IMR-90 (cell line): ENCODE data around the gene MCFD2. TPM values are rescaled to one million over a fixed set of nuclear protein-coding genes. Genes with fewer than 3 reads are reported as not detected.

Experiments used
- ATAC-seq: fragments of 200-7000 bp; cut with Tn5 transposase; 2 replicates; pipeline ENCODE4 v1.9.1; 2020; ENCODE audit warnings: low read depth, mild to moderate bottlenecking, moderate library complexity
- BruUV-seq: library from RNA; stranded (reverse); fragments of 400-500 nt; replicated peaks from 2 replicates; lab custom pipeline; 2021; lab: Mats Ljungman, UMichigan
- CTCF ChIA-PET: fragments of 300-600 bp; formaldehyde crosslinking; extraction: SDS; loops from one replicate; lab custom pipeline; 2021; ENCODE audit warnings: antibody characterized with exemption; lab: Yijun Ruan, JAX
- POLR2A ChIA-PET: fragments of 300-600 bp; sonication (Branson Sonifier 250); formaldehyde crosslinking; loops from one replicate; lab custom pipeline; 2022; ENCODE audit warnings: antibody characterized with exemption; ENCODE audit not compliant: unreplicated experiment; lab: Charles Lee
- DNase-seq: peaks from one replicate; pipeline ENCODE4 v3.0.0; 2013
- H2AFZ ChIP-seq: replicated peaks from 2 replicates; pipeline ENCODE3; 2013; ENCODE audit warnings: low read length, mild to moderate bottlenecking; ENCODE audit not compliant: poor library complexity
- H2AK5ac ChIP-seq: 2 replicates; pipeline ENCODE4 v1.6.1; 2013; ENCODE audit warnings: low read depth, low read length, inconsistent platforms
- H2AK9ac ChIP-seq: replicated peaks from 2 replicates; pipeline ENCODE3; 2013; ENCODE audit warnings: mild to moderate bottlenecking, low read depth, low read length, moderate library complexity; ENCODE audit not compliant: poor library complexity
- H2BK120ac ChIP-seq: 2 replicates; pipeline ENCODE4 v1.6.1; 2013; ENCODE audit warnings: low read depth, low read length, inconsistent platforms
- H2BK15ac ChIP-seq: 3 replicates; pipeline ENCODE4 v1.6.1; 2013; ENCODE audit warnings: low read depth, low read length, inconsistent platforms
- H2BK20ac ChIP-seq: 2 replicates; pipeline ENCODE4 v1.6.1; 2013; ENCODE audit warnings: low read depth, mild to moderate bottlenecking, inconsistent platforms, low read length, moderate library complexity
- H2BK5ac ChIP-seq: 2 replicates; pipeline ENCODE4 v1.6.1; 2013; ENCODE audit warnings: mild to moderate bottlenecking, low read depth, low read length, inconsistent platforms; ENCODE audit not compliant: poor library complexity, severe bottlenecking
- H3K14ac ChIP-seq: replicated peaks from 2 replicates; pipeline ENCODE4 v1.6.1; 2013; ENCODE audit warnings: low read depth, low read length, inconsistent platforms
- H3K18ac ChIP-seq: 2 replicates; pipeline ENCODE4 v1.6.1; 2013; ENCODE audit warnings: low read depth, low read length, control low read depth
- H3K23ac ChIP-seq: 2 replicates; pipeline ENCODE4 v1.6.1; 2013; ENCODE audit warnings: low read depth, low read length, inconsistent platforms
- H3K27ac ChIP-seq: 2 replicates; pipeline ENCODE4 v1.5.1; 2013; ENCODE audit warnings: mild to moderate bottlenecking, control low read depth, low read length; ENCODE audit not compliant: insufficient read depth
- H3K27me3 ChIP-seq: 2 replicates; pipeline ENCODE4 v1.6.1; 2013; ENCODE audit warnings: low read length; ENCODE audit not compliant: control insufficient read depth, insufficient read depth
- H3K36me3 ChIP-seq: 2 replicates; pipeline ENCODE4 v1.6.1; 2013; ENCODE audit warnings: low read length, mixed read lengths; ENCODE audit not compliant: control insufficient read depth, insufficient read depth
- H3K4ac ChIP-seq: 2 replicates; pipeline ENCODE4 v1.6.1; 2013; ENCODE audit warnings: low read depth, low read length, inconsistent platforms
- H3K4me1 ChIP-seq: 2 replicates; pipeline ENCODE4 v1.6.1; 2013; ENCODE audit warnings: low read length, mixed read lengths; ENCODE audit not compliant: control insufficient read depth, insufficient read depth
- H3K4me2 ChIP-seq: 2 replicates; pipeline ENCODE4 v1.6.1; 2013; ENCODE audit warnings: low read depth, mild to moderate bottlenecking, control low read depth, low read length, moderate library complexity
- H3K4me3 ChIP-seq: 2 replicates; pipeline ENCODE4 v1.5.1; 2013; ENCODE audit warnings: low read depth, mild to moderate bottlenecking, control low read depth, low read length, moderate library complexity; ENCODE audit not compliant: insufficient read depth
- H3K56ac ChIP-seq: 2 replicates; pipeline ENCODE4 v1.6.1; 2013; ENCODE audit warnings: low read length, inconsistent platforms; ENCODE audit not compliant: insufficient read depth; ENCODE audit errors: extremely low read depth
- H3K79me1 ChIP-seq, 2 experiments: 2 replicates each; pipeline ENCODE4 v1.6.1; 2013; ENCODE audit warnings: low read length in 2 of 2, inconsistent platforms in 1 of 2, low read depth in 1 of 2
- H3K9ac ChIP-seq: 2 replicates; pipeline ENCODE4 v1.6.1; 2013; ENCODE audit warnings: low read depth, low read length, control low read depth
- H3K9me1 ChIP-seq: 2 replicates; pipeline ENCODE4 v1.6.1; 2013; ENCODE audit warnings: low read length, inconsistent platforms; ENCODE audit not compliant: insufficient read depth
- H3K9me3 ChIP-seq: 2 replicates; pipeline ENCODE4 v1.6.1; 2013; ENCODE audit warnings: low read length; ENCODE audit not compliant: control insufficient read depth, insufficient read depth
- H4K20me1 ChIP-seq: 2 replicates; pipeline ENCODE4 v1.6.1; 2013; ENCODE audit warnings: low read length, inconsistent platforms; ENCODE audit not compliant: insufficient read depth
- H4K5ac ChIP-seq: 2 replicates; pipeline ENCODE4 v1.6.1; 2013; ENCODE audit warnings: mild to moderate bottlenecking, low read depth, low read length, control low read depth
- H4K8ac ChIP-seq, 2 experiments: 2 replicates each; pipeline ENCODE4 v1.6.1; 2013; ENCODE audit warnings: low read depth in 2 of 2, low read length in 2 of 2, control low read depth in 1 of 2, inconsistent platforms in 1 of 2
- H4K91ac ChIP-seq: 2 replicates; pipeline ENCODE4 v1.6.1; 2013; ENCODE audit warnings: low read depth, low read length, inconsistent platforms; ENCODE audit not compliant: insufficient read depth
- BHLHE40 ChIP-seq: fragments of 150-350 bp; IDR thresholded peaks from 2 replicates; pipeline ENCODE4 v1.6.1; 2016; ENCODE audit warnings: mild to moderate bottlenecking, low read depth, low read length
- CEBPB ChIP-seq: IDR thresholded peaks from 2 replicates; pipeline ENCODE4 v1.6.1; 2012; ENCODE audit warnings: low read depth, low read length, improper control_type of control experiment
- CHD1 ChIP-seq: IDR thresholded peaks from 2 replicates; pipeline ENCODE4 v1.6.1; 2012; ENCODE audit warnings: low read depth, low read length, improper control_type of control experiment
- ELK1 ChIP-seq: fragments of 150-350 bp; IDR thresholded peaks from 2 replicates; pipeline ENCODE4 v1.6.1; 2016; ENCODE audit warnings: low read depth, mild to moderate bottlenecking, low read length, moderate library complexity, borderline replicate concordance
- FOS ChIP-seq: fragments of 150-350 bp; IDR thresholded peaks from 2 replicates; pipeline ENCODE4 v1.6.1; 2016; ENCODE audit warnings: low read depth, low read length
- MAFK ChIP-seq: IDR thresholded peaks from 2 replicates; pipeline ENCODE4 v1.6.1; 2012; ENCODE audit warnings: low read depth, low read length, improper control_type of control experiment
- MXI1 ChIP-seq: IDR thresholded peaks from 2 replicates; pipeline ENCODE4 v1.6.1; 2012; ENCODE audit warnings: low read depth, mild to moderate bottlenecking, low read length, moderate library complexity, borderline replicate concordance
- POLR2A ChIP-seq: IDR thresholded peaks from 2 replicates; pipeline ENCODE4 v1.6.1; 2012; ENCODE audit warnings: mild to moderate bottlenecking, low read depth, low read length
- RAD21 ChIP-seq: IDR thresholded peaks from 2 replicates; pipeline ENCODE4 v1.6.1; 2012; ENCODE audit warnings: low read length, improper control_type of control experiment
- RCOR1 ChIP-seq: IDR thresholded peaks from 2 replicates; pipeline ENCODE4 v1.6.1; 2012; ENCODE audit warnings: mild to moderate bottlenecking, low read length, improper control_type of control experiment; ENCODE audit not compliant: insufficient replicate concordance
- RFX5 ChIP-seq: IDR thresholded peaks from 2 replicates; pipeline ENCODE4 v1.8.0; 2012; ENCODE audit warnings: low read depth, mild to moderate bottlenecking, low read length, moderate library complexity
- SMC3 ChIP-seq: fragments of 150-350 bp; IDR thresholded peaks from 2 replicates; pipeline ENCODE4 v1.6.1; 2016; ENCODE audit warnings: low read depth, mild to moderate bottlenecking, antibody characterized with exemption, low read length, moderate library complexity
- WGBS, 2 experiments: methylation state at CpG; one replicate each; pipeline versions ENCODE4 v1.1.5 to v1.1.7; 2013; ENCODE audit warnings: missing lambda C conversion rate in 2 of 2; ENCODE audit not compliant: insufficient read length in 1 of 2; ENCODE audit errors: extremely low coverage in 2 of 2; 5-methylcytosine and 5-hydroxymethylcytosine counted together
- dilution Hi-C: fragments of 300-500 bp; cut with HindIII; formaldehyde crosslinking; loops from one replicate; pipeline ENCODE4 v1.14.3; 2018; ENCODE audit warnings: low sequenced_read_pairs; ENCODE audit not compliant: unreplicated experiment
- in situ Hi-C: fragments of 300-500 bp; cut with MboI; formaldehyde crosslinking; loops from 3 replicates; pipeline ENCODE4 v1.14.3; 2019; ENCODE audit warnings: low sequenced_read_pairs, inconsistent platforms, mixed read lengths
- intact Hi-C: fragments of 100-400 bp; cut with micrococcal nuclease; formaldehyde crosslinking; loops from 2 replicates; pipeline ENCODE4 v1.10.0; 2022
- polyA plus RNA-seq, 3 experiments: library from polyadenylated mRNA; depleted of rRNA; stranded (reverse); fragments of >200 nt; gene quantifications; 2 replicates each; pipeline ENCODE4 v1.2.3, GENCODE V29; 2012; ENCODE audit warnings: low replicate concordance in 1 of 3
- total RNA-seq: library from RNA; depleted of rRNA; stranded (reverse); fragments of >200 nt; gene quantifications from 2 replicates; pipeline ENCODE4 v1.2.3, GENCODE V29; 2012
- TF ChIP-seq, protein P1 (sequence below): conservative IDR thresholded peaks from 2 replicates; pipeline ENCODE4 v1.5.1; 2012; ENCODE audit warnings: mild to moderate bottlenecking, low read depth, low read length, improper control_type of control experiment

Gene MCFD2
- total and polyA plus RNA-seq, 2 of the 4 experiments (the other 2 are of a cell fraction), result 145 to 177 TPM

GRCh38 chr2:46960618-46961017 lies 45.0 kb upstream of the MCFD2 start:
- H3K4me2 ChIP-seq, result no peak overlapping the region
- peaks cover 53% of the 10 kb centered on the region for H3K36me3 ChIP-seq
- no peak overlapping the region for H3K4ac ChIP-seq
- H3K27ac ChIP-seq, result no peak overlapping the region
- no peak overlapping the region for H4K5ac ChIP-seq
- in situ Hi-C loops (no loop called here), intact Hi-C loops (no loop called here), dilution Hi-C loops (no loop called here)
- H2BK20ac ChIP-seq, result no peak overlapping the region
- no peak overlapping the region for H2BK15ac ChIP-seq
- H4K20me1 ChIP-seq, result no peaks in the 10 kb centered on the region
- no CpG with 5 or more reads among the region's 2 CpGs for WGBS, 2 experiments
- ChIA-PET CTCF (no interaction called here), POLR2A (no interaction called here)
- BruUV-seq, result no TSS peak
- no peak overlapping the region for H2AK5ac ChIP-seq
- no peak for ATAC-seq
- no peak overlapping the region for H2AFZ ChIP-seq
- no peak overlapping the region for H2AK9ac ChIP-seq
- H3K79me1 ChIP-seq, result peaks cover 31 to 92% of the 10 kb centered on the region in 2 experiments
- DNase-seq, result no peak
- no peak overlapping the region for H3K4me3 ChIP-seq
- no peak for TF ChIP-seq BHLHE40
- no peak for TF ChIP-seq CHD1
- TF ChIP-seq, protein P1, sequence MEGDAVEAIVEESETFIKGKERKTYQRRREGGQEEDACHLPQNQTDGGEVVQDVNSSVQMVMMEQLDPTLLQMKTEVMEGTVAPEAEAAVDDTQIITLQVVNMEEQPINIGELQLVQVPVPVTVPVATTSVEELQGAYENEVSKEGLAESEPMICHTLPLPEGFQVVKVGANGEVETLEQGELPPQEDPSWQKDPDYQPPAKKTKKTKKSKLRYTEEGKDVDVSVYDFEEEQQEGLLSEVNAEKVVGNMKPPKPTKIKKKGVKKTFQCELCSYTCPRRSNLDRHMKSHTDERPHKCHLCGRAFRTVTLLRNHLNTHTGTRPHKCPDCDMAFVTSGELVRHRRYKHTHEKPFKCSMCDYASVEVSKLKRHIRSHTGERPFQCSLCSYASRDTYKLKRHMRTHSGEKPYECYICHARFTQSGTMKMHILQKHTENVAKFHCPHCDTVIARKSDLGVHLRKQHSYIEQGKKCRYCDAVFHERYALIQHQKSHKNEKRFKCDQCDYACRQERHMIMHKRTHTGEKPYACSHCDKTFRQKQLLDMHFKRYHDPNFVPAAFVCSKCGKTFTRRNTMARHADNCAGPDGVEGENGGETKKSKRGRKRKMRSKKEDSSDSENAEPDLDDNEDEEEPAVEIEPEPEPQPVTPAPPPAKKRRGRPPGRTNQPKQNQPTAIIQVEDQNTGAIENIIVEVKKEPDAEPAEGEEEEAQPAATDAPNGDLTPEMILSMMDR, result no peak
- no peak for TF ChIP-seq RFX5
- no peak for TF ChIP-seq CEBPB
- no peak for TF ChIP-seq MAFK
- no peak for TF ChIP-seq FOS
- TF ChIP-seq SMC3, result no peak
- no peak for TF ChIP-seq POLR2A
- no peak for TF ChIP-seq RCOR1
- no peak for TF ChIP-seq MXI1
- TF ChIP-seq RAD21, result no peak
- TF ChIP-seq ELK1, result no peak
- no peaks in the 10 kb centered on the region for H3K27me3 ChIP-seq
- no peaks in the 10 kb centered on the region for H3K9me3 ChIP-seq
- no peak overlapping the region for H2BK5ac ChIP-seq
- H3K9ac ChIP-seq, result no peak overlapping the region
- H3K18ac ChIP-seq, result no peak overlapping the region
- no peak overlapping the region for H3K14ac ChIP-seq
- no peak overlapping the region for H4K8ac ChIP-seq
- no peak overlapping the region for H3K23ac ChIP-seq
- H4K91ac ChIP-seq, result no peak overlapping the region
- peaks cover 23% of the 10 kb centered on the region for H3K4me1 ChIP-seq
- no peak overlapping the region for H2BK120ac ChIP-seq
- H3K56ac ChIP-seq, result no peak overlapping the region
- H3K9me1 ChIP-seq, result peaks cover 34% of the 10 kb centered on the region
